Mesothelial cell of epicardium (in vitro differentiated cells): ENCODE data around the gene WWOX. TPM values are rescaled to one million over a fixed set of nuclear protein-coding genes. Genes with fewer than 3 reads are reported as not detected.

Experiments used
- DNase-seq, 2 experiments: peaks; one replicate each; pipeline ENCODE4 v3.0.0; 2021; ENCODE audit warnings: low spot score in 2 of 2; ENCODE audit not compliant: unreplicated experiment in 2 of 2
- H3K27ac Mint-ChIP-seq: 2 replicates; pipeline ENCODE4 v1.8.0; 2021; ENCODE audit warnings: mixed read lengths
- H3K27me3 Mint-ChIP-seq: 2 replicates; pipeline ENCODE4 v1.8.0; 2021; ENCODE audit warnings: low read depth, mixed read lengths
- H3K36me3 Mint-ChIP-seq: 2 replicates; pipeline ENCODE4 v1.8.0; 2021; ENCODE audit warnings: mixed read lengths
- H3K4me1 Mint-ChIP-seq: 2 replicates; pipeline ENCODE4 v1.8.0; 2021; ENCODE audit warnings: mixed read lengths
- H3K4me3 Mint-ChIP-seq: 2 replicates; pipeline ENCODE4 v1.8.0; 2021; ENCODE audit warnings: mild to moderate bottlenecking, moderate library complexity, mixed read lengths
- H3K9me3 Mint-ChIP-seq: 2 replicates; pipeline ENCODE4 v1.8.0; 2021; ENCODE audit warnings: mixed read lengths
- total RNA-seq: library from RNA; stranded (reverse); gene quantifications from 3 replicates; pipeline ENCODE4 v1.2.1, GENCODE V29; 2021
- TF ChIP-seq, protein P1 (sequence below): fragments of 200-600 bp; sonication (generic); IDR thresholded peaks from one replicate; pipeline ENCODE4 v1.5.0; 2021; ENCODE audit warnings: antibody characterized with exemption; ENCODE audit not compliant: unreplicated experiment

WWOX gene
- total RNA-seq, 1 donor from 2014 or later = 29.7 TPM

DNA sequence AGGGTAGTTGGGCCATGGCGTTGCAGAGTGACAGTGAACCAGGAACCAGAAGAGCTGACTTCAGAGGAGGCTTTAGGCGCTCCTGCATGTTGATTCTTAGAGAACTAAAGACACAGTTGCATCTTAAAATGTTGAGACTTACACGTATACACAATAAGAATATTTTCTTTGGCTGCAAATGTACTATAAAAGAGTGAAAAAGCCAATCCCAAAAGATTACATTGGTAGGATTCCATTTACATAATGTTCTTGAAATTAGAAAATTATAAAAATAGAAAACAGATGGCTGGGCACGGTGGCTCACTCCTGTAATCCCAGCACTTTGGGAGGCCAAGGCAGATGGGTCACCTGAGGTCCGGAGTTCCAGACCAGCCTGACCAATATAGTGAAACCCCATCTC, 738.8 kb downstream of the WWOX start:
- Mint-ChIP-seq H3K36me3 (no peaks in the 10 kb centered on the region), H3K4me1 (peaks cover 1% of the 10 kb centered on the region), H3K4me3 (no peak overlapping the region), H3K27ac (no peak overlapping the region), H3K27me3 (no peaks in the 10 kb centered on the region), H3K9me3 (peaks cover 5% of the 10 kb centered on the region)
- TF ChIP-seq, protein P1, sequence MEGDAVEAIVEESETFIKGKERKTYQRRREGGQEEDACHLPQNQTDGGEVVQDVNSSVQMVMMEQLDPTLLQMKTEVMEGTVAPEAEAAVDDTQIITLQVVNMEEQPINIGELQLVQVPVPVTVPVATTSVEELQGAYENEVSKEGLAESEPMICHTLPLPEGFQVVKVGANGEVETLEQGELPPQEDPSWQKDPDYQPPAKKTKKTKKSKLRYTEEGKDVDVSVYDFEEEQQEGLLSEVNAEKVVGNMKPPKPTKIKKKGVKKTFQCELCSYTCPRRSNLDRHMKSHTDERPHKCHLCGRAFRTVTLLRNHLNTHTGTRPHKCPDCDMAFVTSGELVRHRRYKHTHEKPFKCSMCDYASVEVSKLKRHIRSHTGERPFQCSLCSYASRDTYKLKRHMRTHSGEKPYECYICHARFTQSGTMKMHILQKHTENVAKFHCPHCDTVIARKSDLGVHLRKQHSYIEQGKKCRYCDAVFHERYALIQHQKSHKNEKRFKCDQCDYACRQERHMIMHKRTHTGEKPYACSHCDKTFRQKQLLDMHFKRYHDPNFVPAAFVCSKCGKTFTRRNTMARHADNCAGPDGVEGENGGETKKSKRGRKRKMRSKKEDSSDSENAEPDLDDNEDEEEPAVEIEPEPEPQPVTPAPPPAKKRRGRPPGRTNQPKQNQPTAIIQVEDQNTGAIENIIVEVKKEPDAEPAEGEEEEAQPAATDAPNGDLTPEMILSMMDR = no peak
- DNase-seq = no peak

DNA sequence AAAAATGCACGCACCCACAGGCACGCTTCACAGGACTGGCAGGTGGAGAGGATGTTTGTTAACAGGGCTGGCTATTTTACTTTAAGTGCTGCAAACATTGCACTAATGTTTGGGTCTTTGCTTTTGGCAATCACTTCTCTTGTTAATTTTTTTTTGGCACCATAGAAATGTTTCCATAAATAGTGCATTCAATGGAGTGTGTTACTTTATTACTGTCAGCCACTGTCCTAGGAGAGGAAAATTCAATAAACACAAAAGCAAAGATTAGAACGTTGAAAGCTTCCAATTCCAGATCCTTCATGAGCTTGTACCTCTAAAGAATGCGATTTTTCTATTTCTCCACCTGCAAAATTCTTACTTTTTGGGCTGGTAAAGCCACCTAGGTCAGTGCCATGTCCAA, 743.5 kb downstream of the WWOX start:
- peaks cover 5% of the 10 kb centered on the region for H3K9me3 Mint-ChIP-seq
- H3K4me1 Mint-ChIP-seq = peaks cover 17% of the 10 kb centered on the region
- TF ChIP-seq, protein P1 = no peak
- DNase-seq = no peak
- H3K36me3 Mint-ChIP-seq = no peaks in the 10 kb centered on the region
- no peak overlapping the region for H3K27ac Mint-ChIP-seq
- no peaks in the 10 kb centered on the region for H3K27me3 Mint-ChIP-seq
- no peak overlapping the region for H3K4me3 Mint-ChIP-seq

DNA sequence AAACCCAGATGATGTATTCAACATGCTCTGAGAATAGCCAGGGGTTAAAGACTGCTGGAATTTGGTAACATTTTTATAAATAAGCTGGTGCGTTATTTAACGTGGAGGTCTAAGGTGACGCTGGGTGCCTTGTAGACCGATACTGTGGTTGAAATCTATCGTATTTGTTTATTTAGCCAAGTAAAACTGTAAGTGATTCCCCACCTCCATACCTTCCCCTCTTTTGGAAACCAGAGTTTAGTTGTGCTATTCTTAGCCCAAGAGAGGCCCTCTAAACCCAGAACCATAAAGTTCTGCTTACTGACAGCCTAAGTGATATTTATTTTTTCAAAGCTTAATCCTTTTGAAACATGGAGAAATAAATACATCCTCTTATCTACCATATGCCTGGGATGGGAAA, 744.5 kb downstream of the WWOX start:
- Mint-ChIP-seq H3K4me1 (peaks cover 17% of the 10 kb centered on the region), H3K9me3 (peaks cover 7% of the 10 kb centered on the region), H3K27ac (no peak overlapping the region), H3K36me3 (no peaks in the 10 kb centered on the region), H3K4me3 (no peak overlapping the region), H3K27me3 (no peaks in the 10 kb centered on the region)
- DNase-seq = no peak
- TF ChIP-seq, protein P1 = no peak

DNA sequence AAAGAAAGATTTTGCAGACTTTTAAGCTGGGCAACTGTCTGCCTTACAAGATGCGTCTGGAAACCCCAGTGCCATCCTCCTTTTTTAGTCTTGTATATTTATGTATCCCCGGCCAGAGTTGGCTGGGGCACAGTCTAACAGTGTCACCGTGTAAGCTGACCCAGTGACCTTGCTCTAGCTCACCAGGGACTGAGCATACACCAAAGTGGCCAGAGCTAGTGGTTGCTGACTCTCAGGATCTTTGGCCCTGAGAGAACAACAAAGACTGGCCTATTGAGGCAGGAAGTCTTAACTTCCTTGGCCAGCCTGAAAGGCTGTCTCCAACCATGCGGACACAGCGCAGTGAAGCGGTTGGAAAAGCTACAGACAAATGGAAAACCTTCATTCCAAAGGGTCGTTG, 745.2 kb downstream of the WWOX start:
- Mint-ChIP-seq H3K27me3 (no peaks in the 10 kb centered on the region), H3K9me3 (peaks cover 8% of the 10 kb centered on the region), H3K27ac (no peak overlapping the region), H3K4me1 (peaks cover 17% of the 10 kb centered on the region), H3K4me3 (no peak overlapping the region), H3K36me3 (no peaks in the 10 kb centered on the region)
- DNase-seq = no peak
- TF ChIP-seq, protein P1 = no peak

DNA sequence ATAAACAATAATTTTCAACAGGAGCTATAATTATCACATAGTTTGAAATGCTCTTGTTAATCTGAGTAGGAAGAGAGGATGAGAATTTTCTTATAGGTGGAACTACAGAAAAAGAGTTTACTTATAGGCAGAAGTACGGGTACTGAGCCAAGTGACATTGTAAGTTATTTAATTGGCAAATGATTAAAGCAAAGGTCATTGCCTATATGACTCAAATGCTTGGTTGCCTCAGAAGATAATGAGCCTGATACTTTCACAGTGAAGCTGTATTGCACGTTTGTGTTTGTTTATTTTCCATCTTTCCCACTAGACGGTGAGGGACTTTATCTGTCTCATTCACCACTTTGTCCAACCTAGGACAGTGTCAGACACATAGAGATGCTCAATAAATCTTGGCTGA, 751.8 kb downstream of the WWOX start:
- Mint-ChIP-seq H3K4me3 (no peak overlapping the region), H3K36me3 (no peaks in the 10 kb centered on the region), H3K4me1 (peaks cover 3% of the 10 kb centered on the region), H3K27me3 (no peaks in the 10 kb centered on the region), H3K27ac (no peak overlapping the region), H3K9me3 (peaks cover 11% of the 10 kb centered on the region)
- TF ChIP-seq, protein P1 = no peak
- DNase-seq = no peak

DNA sequence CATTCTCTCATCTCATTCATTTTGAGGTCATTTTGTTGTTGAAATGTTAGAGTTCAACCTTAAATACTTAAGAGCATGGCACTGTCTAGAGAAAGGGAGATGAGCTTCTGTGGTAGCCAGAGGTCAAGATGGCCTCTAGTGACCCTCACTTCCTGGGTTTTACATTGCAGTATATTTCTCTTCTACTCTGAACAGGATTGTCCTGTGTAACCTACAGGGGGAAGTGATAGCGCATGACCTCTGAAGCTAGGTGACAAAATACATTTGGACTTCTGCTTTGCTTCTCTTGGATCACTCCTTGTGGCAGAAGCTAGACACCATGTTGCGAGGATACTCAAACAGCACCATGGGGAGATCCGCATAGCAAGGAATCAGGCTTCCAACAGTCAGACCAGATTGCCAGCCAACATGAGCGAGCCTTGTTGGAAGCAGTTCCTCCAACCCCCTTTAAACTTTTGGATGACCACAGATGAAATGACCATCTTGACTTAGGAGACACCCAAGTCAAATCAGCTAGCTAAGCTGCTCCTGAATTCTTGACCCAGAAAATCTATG, 752.7 kb downstream of the WWOX start:
- Mint-ChIP-seq H3K4me1 (peaks cover 3% of the 10 kb centered on the region), H3K27me3 (no peaks in the 10 kb centered on the region), H3K4me3 (no peak overlapping the region), H3K27ac (no peak overlapping the region), H3K9me3 (peaks cover 15% of the 10 kb centered on the region), H3K36me3 (no peaks in the 10 kb centered on the region)
- DNase-seq = no peak
- TF ChIP-seq, protein P1 = no peak
